ENCODE results near the gene SLC27A5. TPM values are rescaled to one million over a fixed set of nuclear protein-coding genes. Genes with fewer than 3 reads are reported as not detected.

The SLC27A5 gene
- total and polyA plus RNA-seq, 2 of the 4 experiments (the other 2 are of a cell fraction), result 7.7 to 11.2 TPM

GRCh38 chr19:58522709-58523108 is 10.9 kb upstream of the SLC27A5 start:
- Histone ChIP-seq H3K4me3 (ENCODE audit: insufficient read depth, low read depth, low read length) (no peak overlapping the region), H4K20me1 (ENCODE audit: insufficient read depth, low read length) (peaks cover 14% of the 10 kb centered on the region), H3K56ac (ENCODE audit: extremely low read depth, insufficient read depth, low read length) (no peak overlapping the region), H3K27ac (ENCODE audit: insufficient read depth, low read length) (no peak overlapping the region), H4K91ac (ENCODE audit: insufficient read depth, low read depth, low read length) (no peak overlapping the region), H4K5ac (ENCODE audit: low read depth, low read length) (no peak overlapping the region), H3K4me2 (ENCODE audit: low read depth, low read length) (no peak overlapping the region), H3K4me1 (ENCODE audit: control insufficient read depth, insufficient read depth, low read length) (peaks cover 6% of the 10 kb centered on the region), H2BK120ac (ENCODE audit: low read depth, low read length) (no peak overlapping the region), H3K23ac (ENCODE audit: low read depth, low read length) (no peak overlapping the region), H3K4ac (ENCODE audit: low read depth, low read length) (no peak overlapping the region), H2BK20ac (ENCODE audit: low read depth, low read length) (no peak overlapping the region), H3K79me1 (ENCODE audit: low read depth in 1 of 2, low read length in 2 of 2) (peaks cover 0 to 21% of the 10 kb centered on the region in 2 experiments; a peak in 3 of 4 replicates), H4K8ac (ENCODE audit: low read depth in 2 of 2, low read length in 2 of 2) (no peak overlapping the region), H2BK5ac (ENCODE audit: low read depth, low read length, poor library complexity, severe bottlenecking) (no peak overlapping the region), H3K27me3 (ENCODE audit: control insufficient read depth, insufficient read depth, low read length) (no peaks in the 10 kb centered on the region; the same call in 1 of the 2 replicates), H3K9ac (ENCODE audit: low read depth, low read length) (no peak overlapping the region), H2AK5ac (ENCODE audit: low read depth, low read length) (no peak overlapping the region), H3K14ac (replicated peaks; ENCODE audit: low read depth, low read length) (no peak overlapping the region), H3K9me1 (ENCODE audit: insufficient read depth, low read length) (peaks cover 7% of the 10 kb centered on the region), H2BK15ac (ENCODE audit: low read depth, low read length) (no peak overlapping the region), H2AK9ac (replicated peaks; ENCODE audit: low read depth, low read length, poor library complexity) (no peak overlapping the region), H3K9me3 (ENCODE audit: control insufficient read depth, insufficient read depth, low read length) (no peaks in the 10 kb centered on the region), H3K36me3 (ENCODE audit: control insufficient read depth, insufficient read depth, low read length) (no peaks in the 10 kb centered on the region), H2AFZ (replicated peaks; ENCODE audit: low read length, poor library complexity) (peak overlapping the region; percentile 7), H3K18ac (ENCODE audit: low read depth, low read length) (no peak overlapping the region)
- DNase-seq (no peak), ATAC-seq (ENCODE audit: low read depth) (no peak)
- in situ Hi-C loops (cut with MboI; ENCODE audit: low sequenced_read_pairs) (no loop called here), dilution Hi-C loops (cut with HindIII; ENCODE audit: low sequenced_read_pairs, unreplicated experiment) (no loop called here), intact Hi-C loops (cut with micrococcal nuclease) (no loop called here)
- TF ChIP-seq USF2 (IDR thresholded peaks at IDR 0.05; ENCODE audit: low read depth, low read length) (no peak), CEBPB (IDR thresholded peaks at IDR 0.05; ENCODE audit: low read depth, low read length) (no peak), MXI1 (IDR thresholded peaks at IDR 0.05; ENCODE audit: borderline replicate concordance, low read depth, low read length) (no peak), BHLHE40 (IDR thresholded peaks at IDR 0.05; ENCODE audit: low read depth, low read length) (no peak), RCOR1 (IDR thresholded peaks at IDR 0.05; ENCODE audit: insufficient replicate concordance, low read length) (no peak), POLR2A (IDR thresholded peaks at IDR 0.05; ENCODE audit: low read depth, low read length) (no peak), CHD1 (IDR thresholded peaks at IDR 0.05; ENCODE audit: low read depth, low read length) (no peak), MAFK (IDR thresholded peaks at IDR 0.05; ENCODE audit: low read depth, low read length) (no peak), RAD21 (IDR thresholded peaks at IDR 0.05; ENCODE audit: low read length) (no peak), NFE2L2 (IDR thresholded peaks at IDR 0.05; ENCODE audit: low read depth, low read length) (no peak), CTCF (conservative IDR thresholded peaks at IDR 0.05; ENCODE audit: low read depth, low read length) (no peak), FOS (IDR thresholded peaks at IDR 0.05; ENCODE audit: low read depth, low read length) (no peak)
- ChIA-PET POLR2A (ENCODE audit: unreplicated experiment) (interaction anchor here (0.6 kb wide), 1 partner anchor 626 kb away, joined by 3 read pairs; no protein-coding TSS in a partner anchor), CTCF (no interaction called here)
- 62% methylated on average over 2 of the region's 3 CpGs; no CpG with 5 or more reads in 1 of the 2 experiments for WGBS, 2 experiments (ENCODE audit: extremely low coverage in 2 of 2, insufficient read length in 1 of 2)
- no TSS peak for BruUV-seq (replicated peaks)
